SW480 (cell line): ENCODE data around the gene KLF9.
A peak's percentile ranks its signal among the peaks of the same experiment; 100 is the strongest.

ENCODE experiments used
- DNase-seq: peaks from one replicate; pipeline ENCODE4 v3.0.0-alpha.2; 2016; ENCODE audit warnings: low spot score

KLF9 gene

GRCh38 chr9:70362952-70363351 is 51.5 kb downstream of the KLF9 start:
- DNase-seq = no peak

DNA sequence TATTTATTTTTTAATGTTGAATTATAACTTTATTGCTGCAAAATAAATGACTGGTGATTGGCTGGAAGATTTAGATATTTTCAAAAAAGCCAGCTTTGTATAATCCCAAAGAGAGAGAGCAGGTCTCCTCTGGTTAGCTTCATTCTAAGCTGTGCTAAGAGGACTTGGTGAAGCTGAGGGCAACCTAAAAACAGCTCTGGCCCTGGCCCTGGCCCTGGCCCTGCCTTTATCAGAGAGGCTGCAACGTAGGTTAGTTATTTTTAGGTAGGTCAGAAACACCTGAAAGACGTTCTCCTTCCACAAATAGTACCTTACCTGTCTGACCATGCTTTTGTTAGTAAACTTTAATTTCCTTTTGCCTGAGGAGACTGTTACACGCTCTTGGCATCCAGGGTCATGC is 58.7 kb downstream of the KLF9 start:
- no peak for DNase-seq

GRCh38 chr9:70352802-70353201 is 61.7 kb downstream of the KLF9 start:
- DNase-seq = peak; percentile 9

DNA sequence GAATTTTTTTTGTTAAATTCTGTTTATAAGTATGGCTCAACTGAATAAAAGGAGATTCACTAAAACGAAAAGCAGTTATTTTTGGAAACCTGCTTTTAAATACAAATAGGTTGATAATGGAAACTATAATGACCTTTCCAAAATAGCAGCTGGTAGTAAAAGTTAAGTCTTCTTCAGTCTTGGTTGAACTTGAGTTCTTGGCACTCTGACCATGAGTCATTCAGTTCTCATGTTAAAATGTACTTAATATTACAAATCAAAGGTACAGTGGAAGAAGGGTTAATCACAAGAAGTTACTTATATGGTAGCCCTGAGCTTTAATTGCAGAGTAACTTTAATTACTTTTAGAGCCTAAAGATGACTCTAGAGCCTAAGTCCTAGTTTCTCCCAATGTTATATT is 62.1 kb downstream of the KLF9 start:
- DNase-seq = no peak

GRCh38 chr9:70347046-70347445 is 67.4 kb downstream of the KLF9 start:
- DNase-seq = no peak

GRCh38 chr9:70340572-70340971 is 73.9 kb downstream of the KLF9 start:
- DNase-seq = peak; percentile 23
